GM12891 (cell line): Measurements from ENCODE around the gene SCFD2.
A peak's percentile ranks its signal among the peaks of the same experiment; 100 is the strongest.

Source experiments
- DNase-seq: peaks from one replicate; pipeline ENCODE4 v3.0.0; 2011; ENCODE audit warnings: low spot score; ENCODE audit not compliant: insufficient read length
- FAIRE-seq: peaks from 2 replicates; lab custom pipeline; 2011; peaks lifted over from hg19 to GRCh38; lab: Jason Lieb, UNC
- PAX5 ChIP-seq: IDR thresholded peaks from 2 replicates; pipeline ENCODE4 v1.6.1; 2011; ENCODE audit warnings: low read length, moderate library complexity, mild to moderate bottlenecking; ENCODE audit not compliant: insufficient read depth, severe bottlenecking
- POLR2A ChIP-seq: IDR thresholded peaks from 2 replicates; pipeline ENCODE4 v1.6.1; 2011; ENCODE audit warnings: low read depth, low read length, control low read depth
- POLR2AphosphoS5 ChIP-seq: IDR thresholded peaks from 2 replicates; pipeline ENCODE4 v1.6.1; 2011; ENCODE audit warnings: low read depth, low read length, control low read depth
- POU2F2 ChIP-seq: IDR thresholded peaks from 2 replicates; pipeline ENCODE4 v1.6.1; 2011; ENCODE audit warnings: low read depth, mild to moderate bottlenecking, control low read depth, low read length, moderate library complexity
- SPI1 ChIP-seq: IDR thresholded peaks from 2 replicates; pipeline ENCODE4 v1.6.1; 2011; ENCODE audit warnings: low read depth, low read length, control low read depth
- TAF1 ChIP-seq: IDR thresholded peaks from 2 replicates; pipeline ENCODE4 v1.6.1; 2011; ENCODE audit warnings: low read depth, low read length, control low read depth

SCFD2 gene

DNA sequence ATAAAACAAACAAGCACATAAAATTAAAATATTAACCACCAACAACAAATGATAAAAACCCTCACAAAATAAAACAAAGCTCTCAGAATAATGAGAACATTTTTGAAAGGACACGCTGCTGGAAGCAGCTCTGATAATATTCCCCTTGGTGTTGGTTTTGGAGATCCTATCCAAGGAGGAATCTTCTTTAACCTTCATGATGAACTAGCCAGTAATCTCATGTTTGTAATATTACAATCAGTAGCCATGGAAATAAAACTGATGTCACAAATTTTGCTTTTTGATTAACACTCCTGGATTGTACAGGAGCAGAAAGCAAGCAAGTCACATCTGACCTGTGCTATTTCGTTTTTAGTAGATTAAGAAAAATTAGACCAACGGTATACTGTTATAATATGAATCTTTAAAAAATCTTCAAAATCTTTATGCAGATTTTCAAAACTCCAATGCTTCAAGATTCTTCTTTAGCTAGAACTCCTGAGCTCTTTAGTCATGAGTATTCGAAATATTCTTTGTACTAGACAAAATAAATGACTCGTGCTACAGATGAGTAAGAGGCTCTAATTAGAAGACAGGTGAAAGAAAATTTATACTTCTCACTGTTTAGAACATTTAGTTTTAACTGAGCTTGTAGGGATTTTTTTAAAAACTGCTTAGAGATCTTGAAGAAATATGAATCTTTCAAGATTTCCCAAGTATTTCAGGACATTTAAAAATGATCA is 349.6 kb downstream of the SCFD2 start:
- FAIRE-seq: no peak
- no peak for TF ChIP-seq POLR2A
- no peak for TF ChIP-seq PAX5
- no peak for TF ChIP-seq POLR2AphosphoS5
- no peak for TF ChIP-seq POU2F2
- no peak for TF ChIP-seq TAF1
- no peak for TF ChIP-seq SPI1
- no peak for DNase-seq

DNA sequence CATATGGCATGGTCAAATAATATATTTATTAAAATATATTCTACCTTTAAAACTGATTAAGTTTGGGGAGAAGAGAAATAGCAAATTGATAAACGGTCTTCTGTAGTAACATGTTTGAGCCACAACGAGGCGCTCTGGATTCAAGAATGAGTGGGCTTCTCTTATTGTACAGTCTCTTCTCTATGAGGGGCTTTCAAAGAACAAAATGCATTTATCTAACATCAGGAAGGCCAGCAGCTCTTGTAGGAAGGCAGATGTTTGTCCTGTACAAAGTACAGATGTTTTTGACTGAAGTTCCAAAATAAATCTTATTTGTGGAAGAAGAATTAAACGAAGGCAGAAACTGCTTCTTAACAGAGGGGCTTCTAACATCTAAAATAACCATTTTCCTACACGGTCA is 350.2 kb downstream of the SCFD2 start:
- TF ChIP-seq POLR2A: no peak
- TF ChIP-seq PAX5: no peak
- TF ChIP-seq POU2F2: no peak
- TF ChIP-seq SPI1: no peak
- no peak for TF ChIP-seq TAF1
- TF ChIP-seq POLR2AphosphoS5: no peak
- no peak for DNase-seq
- FAIRE-seq: peak; percentile 13

DNA sequence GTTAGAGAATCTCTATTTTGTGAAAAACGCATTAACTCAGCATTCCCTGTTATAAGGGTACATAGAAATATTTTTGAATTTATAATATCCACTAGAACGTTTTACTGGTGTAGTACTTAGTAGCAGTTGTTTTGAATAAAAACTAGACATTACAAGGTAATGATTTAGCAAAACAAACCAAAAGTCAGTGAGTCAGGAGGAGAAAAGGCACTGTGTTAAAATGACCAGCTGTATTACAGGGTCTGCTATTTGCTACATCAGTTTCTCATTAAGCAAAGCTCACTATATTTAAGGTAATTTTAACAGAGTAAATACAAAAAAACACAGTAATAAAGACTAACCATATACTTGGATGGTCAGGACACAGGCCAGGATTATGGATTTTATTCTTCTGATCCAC is 351.0 kb downstream of the SCFD2 start:
- FAIRE-seq: no peak
- DNase-seq: no peak
- no peak for TF ChIP-seq POU2F2
- TF ChIP-seq POLR2A: no peak
- no peak for TF ChIP-seq SPI1
- no peak for TF ChIP-seq PAX5
- TF ChIP-seq TAF1: no peak
- TF ChIP-seq POLR2AphosphoS5: no peak

DNA sequence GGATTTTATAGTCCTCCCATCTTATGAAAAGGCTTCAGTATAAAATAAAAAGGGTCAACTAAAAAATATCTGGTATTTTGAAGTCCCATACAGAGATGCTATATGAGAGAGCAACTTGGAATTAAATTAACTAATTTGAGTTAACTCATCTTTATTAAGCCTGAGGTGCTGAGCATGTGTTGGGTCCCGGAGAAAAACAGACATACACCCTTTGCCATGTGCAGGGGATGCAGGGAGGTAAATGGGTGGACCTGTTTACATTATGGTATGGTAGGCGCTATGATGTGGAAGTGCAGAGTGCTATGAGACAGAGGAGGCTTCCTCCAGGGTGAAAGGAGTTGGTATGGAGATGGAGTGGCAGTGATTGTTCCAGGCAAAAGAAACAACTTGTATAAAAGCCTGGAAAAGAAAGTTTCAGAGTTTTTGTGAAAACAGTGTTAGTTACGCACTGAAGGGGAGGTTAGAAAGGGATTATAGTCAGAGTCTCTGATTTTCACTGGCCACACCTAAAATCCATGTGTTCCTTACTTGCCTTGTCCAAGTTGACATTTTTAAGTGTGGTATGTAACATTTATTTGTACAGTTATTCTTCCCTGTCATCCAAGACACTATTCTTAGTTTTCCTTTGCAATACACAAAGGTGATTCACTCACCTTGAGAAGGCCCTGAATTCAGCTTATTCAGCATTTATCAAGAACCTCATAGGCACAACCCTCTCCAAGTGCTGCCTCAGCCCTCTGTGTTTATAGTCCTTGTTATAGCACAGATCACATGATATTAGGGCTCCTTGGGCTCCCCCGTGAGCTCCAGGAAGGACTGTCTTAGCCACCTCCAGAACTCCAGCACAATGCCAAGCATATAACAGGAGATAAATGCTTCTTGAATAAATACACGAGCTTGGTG is 351.7 kb downstream of the SCFD2 start:
- DNase-seq: no peak
- FAIRE-seq: no peak
- TF ChIP-seq POLR2AphosphoS5: no peak
- no peak for TF ChIP-seq TAF1
- TF ChIP-seq PAX5: no peak
- TF ChIP-seq POLR2A: no peak
- no peak for TF ChIP-seq POU2F2

DNA sequence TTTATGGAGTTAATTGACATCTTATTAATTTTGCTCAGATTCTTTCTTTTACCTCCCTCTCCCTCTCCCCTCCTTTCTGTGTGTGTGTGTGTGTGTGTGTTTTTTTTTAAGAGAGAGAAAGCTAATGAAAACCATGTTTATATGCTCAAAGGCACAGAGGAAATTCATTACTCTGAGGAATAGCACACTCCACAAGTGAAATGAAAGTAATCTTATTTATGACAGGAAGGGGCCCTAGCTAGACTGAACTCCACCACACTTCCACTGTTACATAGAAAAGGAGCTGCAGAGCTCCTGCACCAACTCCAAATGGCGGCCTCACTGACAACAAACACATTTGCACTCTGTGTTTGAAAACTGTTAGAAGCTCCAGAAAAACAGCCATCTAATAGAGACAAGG is 353.1 kb downstream of the SCFD2 start:
- FAIRE-seq (peak; percentile 55), DNase-seq (no peak)
- TF ChIP-seq POLR2A (peak; percentile 47; the same call in 1 of the 2 replicates), POU2F2 (no peak), PAX5 (no peak)

DNA sequence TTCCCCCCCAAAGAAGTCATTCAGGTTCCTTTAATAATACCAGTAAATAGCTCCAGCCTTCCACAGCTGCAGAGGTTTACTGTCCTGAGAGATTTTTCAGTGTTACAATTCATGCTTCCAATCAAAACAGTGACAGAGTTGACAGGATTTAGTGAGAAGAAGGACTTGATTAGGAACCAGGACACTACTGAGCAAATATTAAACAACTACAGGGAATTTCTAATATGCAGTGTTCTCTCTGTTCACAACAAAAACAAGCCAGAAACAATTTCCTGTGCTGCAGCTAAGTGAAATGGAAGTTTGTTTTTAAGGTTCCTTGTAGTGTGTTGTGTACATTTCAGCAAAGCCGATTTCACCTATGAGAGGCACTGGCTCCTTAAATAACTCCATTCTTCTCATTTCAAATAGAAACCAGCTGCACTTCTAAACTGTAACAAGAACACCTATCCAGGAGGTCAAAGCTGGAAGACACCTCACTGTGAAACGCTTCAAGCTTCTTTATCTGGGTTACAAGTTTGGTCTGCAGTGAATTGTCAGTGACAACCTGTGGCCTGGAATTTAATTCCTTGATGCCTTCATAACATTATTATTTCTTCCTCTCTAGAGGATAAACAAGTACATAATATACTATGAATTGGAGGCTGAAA is 354.5 kb downstream of the SCFD2 start:
- TF ChIP-seq SPI1: no peak
- TF ChIP-seq POU2F2: no peak
- TF ChIP-seq TAF1: no peak
- TF ChIP-seq POLR2A: no peak
- no peak for TF ChIP-seq POLR2AphosphoS5
- FAIRE-seq: peak; percentile 16
- DNase-seq: no peak

DNA sequence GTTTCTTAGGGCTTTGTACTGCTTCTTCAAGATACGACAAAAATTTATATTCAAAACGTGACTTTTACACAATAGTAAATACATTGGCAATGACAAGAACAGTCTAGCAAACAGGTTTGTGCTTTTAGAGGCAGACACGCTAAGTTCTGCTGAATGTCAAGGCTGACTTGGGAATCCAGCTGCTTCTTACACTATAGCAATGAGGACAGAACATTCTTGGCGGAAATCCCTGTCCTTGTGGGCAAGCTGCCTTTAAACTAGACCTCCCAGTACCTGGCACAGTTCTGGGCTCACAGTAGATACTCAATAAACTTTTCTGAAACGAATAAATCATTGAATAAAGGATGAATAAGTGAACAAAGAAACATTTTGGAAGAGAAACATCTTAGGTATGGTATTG is 355.5 kb downstream of the SCFD2 start:
- no peak for TF ChIP-seq TAF1
- no peak for TF ChIP-seq POLR2A
- no peak for TF ChIP-seq SPI1
- no peak for TF ChIP-seq PAX5
- TF ChIP-seq POLR2AphosphoS5: no peak
- no peak for TF ChIP-seq POU2F2
- FAIRE-seq (peak; percentile 9), DNase-seq (no peak)

DNA sequence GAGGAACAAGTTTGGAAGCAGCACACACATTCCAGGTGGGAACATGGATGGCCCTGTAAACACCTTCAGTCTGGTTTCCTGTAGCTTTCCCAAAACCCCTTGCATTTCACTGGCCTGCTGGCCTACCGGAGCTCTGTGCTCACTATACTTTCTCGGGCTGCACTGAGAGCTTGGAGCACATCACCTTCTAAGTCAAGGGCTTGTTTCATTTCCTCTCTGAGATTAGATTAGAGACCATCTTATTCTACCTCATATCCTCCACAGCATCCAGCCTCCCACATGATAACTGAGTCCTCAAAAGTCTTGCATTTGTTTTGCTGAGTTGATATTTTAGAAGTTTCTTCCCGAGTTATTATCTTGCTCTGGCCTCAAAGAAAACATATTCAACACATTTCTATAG is 356.0 kb downstream of the SCFD2 start:
- TF ChIP-seq TAF1: no peak
- peak; percentile 90 for TF ChIP-seq SPI1
- no peak for TF ChIP-seq POU2F2
- DNase-seq (no peak), FAIRE-seq (no peak)

DNA sequence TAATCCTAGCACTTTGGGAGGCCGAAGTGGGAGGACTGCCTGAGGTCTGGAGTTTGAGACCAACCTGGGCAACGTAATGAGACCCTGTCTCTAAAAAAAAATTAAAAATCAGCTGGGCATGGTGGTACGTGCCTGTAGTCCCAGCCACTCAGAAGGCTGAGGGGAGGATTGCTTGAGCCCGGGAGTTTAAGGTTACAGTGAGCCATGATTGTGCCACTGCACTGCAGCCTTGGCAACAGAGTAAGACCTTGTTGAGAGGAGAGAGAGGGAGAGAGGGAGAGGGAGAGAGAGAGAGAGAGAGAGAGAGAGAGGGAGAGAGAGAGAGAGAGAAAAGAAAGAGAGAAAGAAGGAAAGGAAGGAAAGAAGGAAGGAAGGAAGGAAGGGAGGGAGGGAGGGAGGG is 358.8 kb downstream of the SCFD2 start:
- no peak for TF ChIP-seq POU2F2
- no peak for TF ChIP-seq PAX5
- no peak for TF ChIP-seq TAF1
- TF ChIP-seq POLR2AphosphoS5: no peak
- no peak for TF ChIP-seq POLR2A
- no peak for TF ChIP-seq SPI1
- no peak for DNase-seq
- no peak for FAIRE-seq
